C4-2B (cell line): ENCODE results near the gene ADGRB2.

Experiments
- CTCF ChIP-seq: fragments of 450-650 bp; conservative IDR thresholded peaks from 2 replicates; pipeline ENCODE4 v1.5.1; 2017; ENCODE audit warnings: mild to moderate bottlenecking
- ZFX ChIP-seq: fragments of 450-650 bp; IDR thresholded peaks from 2 replicates; pipeline ENCODE4 v1.6.1; 2017

- TF ChIP-seq CTCF (no peak), ZFX (no peak)
These were observed 45.6 kb upstream of the ADGRB2 start for GRCh38 chr1:31809698-31810097.
